Ovary (tissue), 3 donors: Measurements from ENCODE around the gene PERP.

Source experiments
- CTCF ChIP-seq, 3 donors: fragments of 450-650 bp in 2 of 3; fragments of 200-600 bp in 1 of 3; IDR thresholded peaks; one replicate each; pipeline versions ENCODE4 v1.5.1 to v1.8.0; 2016 to 2022; ENCODE audit warnings: antibody characterized with exemption in 3 of 3, mild to moderate bottlenecking in 1 of 3
- EP300 ChIP-seq: sonication (generic); formaldehyde crosslinking; IDR thresholded peaks from one replicate; pipeline ENCODE4 v1.6.1; 2017; ENCODE audit warnings: antibody characterized with exemption
- POLR2A ChIP-seq: fragments of 450-650 bp; IDR thresholded peaks from one replicate; pipeline ENCODE4 v1.6.1; 2017; ENCODE audit warnings: antibody characterized with exemption, mild to moderate bottlenecking, moderate library complexity
- donor health status: DM: no; HTN: no; CAD: no.

GRCh38 chr6:138052783-138053182 lies 54.4 kb downstream of the PERP start:
- TF ChIP-seq POLR2A (no peak), CTCF (IDR thresholded peaks at IDR 0.05) (no peak), EP300 (no peak)
